Endodermal cell (in vitro differentiated cells): ENCODE data around the gene FREM2. TPM values are rescaled to one million over a fixed set of nuclear protein-coding genes. Genes with fewer than 3 reads are reported as not detected.

Experiments used
- DNase-seq: peaks from one replicate; pipeline ENCODE4 v3.0.0-alpha.2; 2017
- H3K27ac ChIP-seq: 2 replicates; pipeline ENCODE4 v1.5.1; 2013; ENCODE audit warnings: mild to moderate bottlenecking, low read depth, low read length, moderate library complexity
- H3K27me3 ChIP-seq: 2 replicates; pipeline ENCODE4 v1.6.1; 2013; ENCODE audit warnings: mild to moderate bottlenecking, low read length, moderate library complexity; ENCODE audit not compliant: insufficient read depth, control insufficient read depth, poor library complexity, severe bottlenecking
- H3K36me3 ChIP-seq: 2 replicates; pipeline ENCODE4 v1.7.0; 2013; ENCODE audit warnings: mild to moderate bottlenecking, low read length, moderate library complexity; ENCODE audit not compliant: control insufficient read depth, insufficient read depth
- H3K4me1 ChIP-seq: one replicate; pipeline ENCODE4 v1.7.0; 2013; ENCODE audit warnings: low read length; ENCODE audit not compliant: control insufficient read depth, insufficient read depth
- H3K4me3 ChIP-seq: 2 replicates; pipeline ENCODE4 v1.5.1; 2013; ENCODE audit warnings: mild to moderate bottlenecking, low read length, moderate library complexity
- H3K9ac ChIP-seq: 2 replicates; pipeline ENCODE4 v1.6.1; 2013; ENCODE audit warnings: mild to moderate bottlenecking, low read length, moderate library complexity; ENCODE audit not compliant: poor library complexity, severe bottlenecking; ENCODE audit errors: extremely low read depth
- H3K9me3 ChIP-seq: 2 replicates; pipeline ENCODE4 v1.6.1; 2013; ENCODE audit warnings: mild to moderate bottlenecking, low read length, moderate library complexity; ENCODE audit not compliant: control insufficient read depth
- H3K27ac Mint-ChIP-seq: 2 replicates; pipeline ENCODE4 v1.8.0; 2020; ENCODE audit warnings: mixed read lengths
- H3K27me3 Mint-ChIP-seq: 2 replicates; pipeline ENCODE4 v1.8.0; 2021; ENCODE audit warnings: mild to moderate bottlenecking, mixed read lengths; ENCODE audit not compliant: insufficient read depth
- H3K36me3 Mint-ChIP-seq: 2 replicates; pipeline ENCODE4 v1.8.0; 2020; ENCODE audit warnings: low read depth, mixed read lengths
- H3K4me1 Mint-ChIP-seq: 2 replicates; pipeline ENCODE4 v1.8.0; 2020; ENCODE audit warnings: mixed read lengths
- H3K4me3 Mint-ChIP-seq: 2 replicates; pipeline ENCODE4 v1.8.0; 2020; ENCODE audit warnings: mild to moderate bottlenecking, moderate library complexity, mixed read lengths
- H3K9me3 Mint-ChIP-seq: 2 replicates; pipeline ENCODE4 v1.8.0; 2020; ENCODE audit warnings: mild to moderate bottlenecking, mixed read lengths
- WGBS, 2 experiments: methylation state at CpG; one replicate each; pipeline versions ENCODE4 v1.1.5 to v1.1.7; 2013; ENCODE audit warnings: missing lambda C conversion rate in 2 of 2, mixed read lengths in 1 of 2; ENCODE audit not compliant: insufficient coverage in 1 of 2, insufficient read length in 1 of 2; 5-methylcytosine and 5-hydroxymethylcytosine counted together
- total RNA-seq, 2 donors: library from RNA; stranded (reverse); fragmentation: NEBNext Ultra II Directional in 1 of 2; extraction: Animal tissue kit (Norgen Biotek cat#: 25700) in 1 of 2; gene quantifications; 2 replicates in 1 of 2; 3 replicates in 1 of 2; pipeline ENCODE4 v1.2.1, GENCODE V29; 2021
- TF ChIP-seq, protein P1 (sequence below): fragments of 200-600 bp; sonication (generic); conservative IDR thresholded peaks from 2 replicates; pipeline ENCODE4 v1.5.0; 2021; ENCODE audit warnings: antibody characterized with exemption, mild to moderate bottlenecking

Gene FREM2
- total RNA-seq, 2 donors from 2014 or later, result 20.4 to 28.4 TPM

- no peak overlapping the region for H3K4me3 Mint-ChIP-seq
- H3K36me3 Mint-ChIP-seq, result peaks cover 4% of the 10 kb centered on the region
- no peak overlapping the region for H3K9ac ChIP-seq
- no peaks in the 10 kb centered on the region for H3K27me3 ChIP-seq
- H3K4me1 Mint-ChIP-seq, result peaks cover 42% of the 10 kb centered on the region
- H3K4me1 ChIP-seq, result peaks cover 10% of the 10 kb centered on the region
- H3K9me3 Mint-ChIP-seq, result no peaks in the 10 kb centered on the region
- H3K9me3 ChIP-seq, result no peaks in the 10 kb centered on the region
- 86% methylated on average over 1 of the region's 1 CpG; no CpG with 5 or more reads in 1 of the 2 experiments for WGBS, 2 experiments
- no peak for DNase-seq
- TF ChIP-seq, protein P1, sequence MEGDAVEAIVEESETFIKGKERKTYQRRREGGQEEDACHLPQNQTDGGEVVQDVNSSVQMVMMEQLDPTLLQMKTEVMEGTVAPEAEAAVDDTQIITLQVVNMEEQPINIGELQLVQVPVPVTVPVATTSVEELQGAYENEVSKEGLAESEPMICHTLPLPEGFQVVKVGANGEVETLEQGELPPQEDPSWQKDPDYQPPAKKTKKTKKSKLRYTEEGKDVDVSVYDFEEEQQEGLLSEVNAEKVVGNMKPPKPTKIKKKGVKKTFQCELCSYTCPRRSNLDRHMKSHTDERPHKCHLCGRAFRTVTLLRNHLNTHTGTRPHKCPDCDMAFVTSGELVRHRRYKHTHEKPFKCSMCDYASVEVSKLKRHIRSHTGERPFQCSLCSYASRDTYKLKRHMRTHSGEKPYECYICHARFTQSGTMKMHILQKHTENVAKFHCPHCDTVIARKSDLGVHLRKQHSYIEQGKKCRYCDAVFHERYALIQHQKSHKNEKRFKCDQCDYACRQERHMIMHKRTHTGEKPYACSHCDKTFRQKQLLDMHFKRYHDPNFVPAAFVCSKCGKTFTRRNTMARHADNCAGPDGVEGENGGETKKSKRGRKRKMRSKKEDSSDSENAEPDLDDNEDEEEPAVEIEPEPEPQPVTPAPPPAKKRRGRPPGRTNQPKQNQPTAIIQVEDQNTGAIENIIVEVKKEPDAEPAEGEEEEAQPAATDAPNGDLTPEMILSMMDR, result no peak
- peak overlapping the region; percentile 4 for H3K27ac Mint-ChIP-seq
- peaks cover under 1% of the 10 kb centered on the region for H3K27me3 Mint-ChIP-seq
- H3K36me3 ChIP-seq, result no peaks in the 10 kb centered on the region
- peak overlapping the region; percentile 12 for H3K4me3 ChIP-seq
- H3K27ac ChIP-seq, result no peak overlapping the region
Observed at GRCh38 chr13:38844581-38844980, 157.7 kb downstream of the FREM2 start.

DNA sequence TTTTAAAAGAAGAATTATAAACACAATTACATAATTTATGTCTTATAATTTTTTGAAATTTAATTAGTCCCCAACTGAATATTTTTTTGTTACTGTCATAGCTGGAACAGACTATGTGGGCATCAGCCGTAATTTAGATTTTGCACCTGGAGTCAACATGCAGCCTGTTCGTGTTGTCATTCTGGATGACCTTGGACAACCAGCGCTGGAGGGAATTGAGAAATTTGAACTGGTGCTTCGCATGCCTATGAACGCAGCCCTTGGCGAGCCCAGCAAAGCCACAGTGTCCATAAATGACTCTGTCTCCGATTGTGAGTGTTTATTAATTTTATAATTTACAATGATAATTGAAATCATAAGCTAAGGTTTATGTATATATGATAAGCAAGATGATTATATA lies 161.5 kb downstream of the FREM2 start:
- peaks cover 20% of the 10 kb centered on the region for H3K4me1 Mint-ChIP-seq
- Histone ChIP-seq H3K36me3 (no peaks in the 10 kb centered on the region), H3K27ac (no peak overlapping the region), H3K27me3 (no peaks in the 10 kb centered on the region), H3K9ac (no peak overlapping the region), H3K9me3 (no peaks in the 10 kb centered on the region), H3K4me3 (no peak overlapping the region), H3K4me1 (peaks cover 5% of the 10 kb centered on the region)
- TF ChIP-seq, protein P1, result no peak
- H3K36me3 Mint-ChIP-seq, result peaks cover 12% of the 10 kb centered on the region
- no peak overlapping the region for H3K27ac Mint-ChIP-seq
- no peak for DNase-seq
- peaks cover 1% of the 10 kb centered on the region for H3K9me3 Mint-ChIP-seq
- H3K27me3 Mint-ChIP-seq, result no peaks in the 10 kb centered on the region
- 93 to 100% methylated on average over 3 to 6 of the region's 7 CpGs for WGBS, 2 experiments
- H3K4me3 Mint-ChIP-seq, result no peak overlapping the region

DNA sequence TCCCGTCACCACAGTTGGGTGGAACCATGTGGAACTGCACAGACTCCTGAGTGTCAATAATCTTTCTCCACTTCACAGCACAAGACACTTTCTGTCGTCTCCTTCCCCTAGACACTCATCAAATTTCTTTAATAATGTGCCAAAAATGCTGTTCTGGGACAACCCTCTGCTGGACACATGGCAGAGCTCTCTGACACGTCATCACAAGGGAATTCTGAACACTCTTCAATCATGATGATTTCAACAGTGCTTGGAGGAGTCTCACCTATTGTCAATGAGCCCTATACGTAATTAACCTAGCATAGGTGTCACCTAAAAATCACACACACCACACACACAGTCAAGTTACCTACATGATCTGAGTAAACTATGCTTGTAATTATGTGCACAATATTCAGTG lies 162.4 kb downstream of the FREM2 start:
- TF ChIP-seq, protein P1, result no peak
- H3K9me3 Mint-ChIP-seq, result peaks cover 1% of the 10 kb centered on the region
- WGBS, 2 experiments, result 81 to 92% methylated on average over 3 to 4 of the region's 4 CpGs

More for the DNA sequence above, 162.4 kb downstream of the FREM2 start:
- no peak for DNase-seq
- Mint-ChIP-seq H3K4me3 (no peak overlapping the region), H3K27me3 (no peaks in the 10 kb centered on the region), H3K36me3 (peaks cover 13% of the 10 kb centered on the region), H3K4me1 (peaks cover 19% of the 10 kb centered on the region), H3K27ac (no peak overlapping the region)
- no peaks in the 10 kb centered on the region for H3K9me3 ChIP-seq
- peaks cover 6% of the 10 kb centered on the region for H3K4me1 ChIP-seq
- H3K27ac ChIP-seq, result no peak overlapping the region
- H3K9ac ChIP-seq, result no peak overlapping the region
- no peak overlapping the region for H3K4me3 ChIP-seq
- H3K27me3 ChIP-seq, result no peaks in the 10 kb centered on the region
- H3K36me3 ChIP-seq, result no peaks in the 10 kb centered on the region
